OCI-LY7 (cell line): ENCODE results near the gene MAP3K10. TPM values are rescaled to one million over a fixed set of nuclear protein-coding genes. Genes with fewer than 3 reads are reported as not detected.

Experiments used
- BruUV-seq: library from RNA; stranded (reverse); fragments of 400-500 nt; replicated peaks from 2 replicates; lab custom pipeline; 2021; lab: Mats Ljungman, UMichigan
- CTCF ChIA-PET: fragments of 300-600 bp; sonication (Branson Sonifier 250); formaldehyde crosslinking; loops from one replicate; lab custom pipeline; 2022; ENCODE audit warnings: antibody characterized with exemption; ENCODE audit not compliant: unreplicated experiment; lab: Charles Lee
- POLR2A ChIA-PET: fragments of 300-600 bp; sonication (Branson Sonifier 250); formaldehyde crosslinking; loops from one replicate; lab custom pipeline; 2022; ENCODE audit warnings: antibody characterized with exemption; lab: Charles Lee
- DNase-seq: peaks from one replicate; pipeline ENCODE4 v3.0.0-alpha.2; 2015; ENCODE audit warnings: low spot score
- H2AFZ ChIP-seq: fragments of 200-600 bp; sonication (generic), shearing (Covaris generic); 2 replicates; pipeline ENCODE4 v1.6.1; 2014; ENCODE audit warnings: mild to moderate bottlenecking, antibody characterized with exemption, low read length, moderate library complexity
- H3K27ac ChIP-seq: fragments of 200-600 bp; sonication (generic); 2 replicates; pipeline ENCODE4 v1.5.1; 2014; ENCODE audit warnings: mixed run types, low read depth, mild to moderate bottlenecking, moderate library complexity, low read length, inconsistent platforms; ENCODE audit not compliant: poor library complexity, severe bottlenecking
- H3K36me3 ChIP-seq: fragments of 200-600 bp; sonication (generic); 2 replicates; pipeline ENCODE4 v1.6.1; 2014; ENCODE audit warnings: mild to moderate bottlenecking, antibody characterized with exemption, low read length, moderate library complexity, mixed read lengths; ENCODE audit not compliant: insufficient read depth
- H3K4me1 ChIP-seq: fragments of 200-600 bp; sonication (generic); 2 replicates; pipeline ENCODE4 v1.5.1; 2014; ENCODE audit warnings: mild to moderate bottlenecking, low read length; ENCODE audit not compliant: insufficient read depth, poor library complexity, severe bottlenecking
- H3K4me2 ChIP-seq: fragments of 200-600 bp; sonication (generic); 2 replicates; pipeline ENCODE4 v1.6.1; 2014; ENCODE audit warnings: mild to moderate bottlenecking, low read length
- H3K4me3 ChIP-seq: fragments of 200-600 bp; sonication (generic); 2 replicates; pipeline ENCODE4 v1.5.1; 2014; ENCODE audit warnings: mild to moderate bottlenecking, low read depth, low read length; ENCODE audit not compliant: poor library complexity, severe bottlenecking
- H3K79me2 ChIP-seq: fragments of 200-600 bp; sonication (generic); 2 replicates; pipeline ENCODE4 v1.6.1; 2016; ENCODE audit warnings: low read depth, mild to moderate bottlenecking, low read length, moderate library complexity, mixed read lengths; ENCODE audit not compliant: insufficient read depth
- H3K9me2 ChIP-seq: fragments of 200-600 bp; sonication (generic); 2 replicates; pipeline ENCODE4 v1.6.1; 2016; ENCODE audit warnings: mild to moderate bottlenecking, low read length, mixed read lengths; ENCODE audit not compliant: insufficient read depth
- H3K9me3 ChIP-seq: fragments of 200-600 bp; sonication (generic); 2 replicates; pipeline ENCODE4 v1.6.1; 2014; ENCODE audit warnings: mild to moderate bottlenecking, mixed run types, low read length, mixed read lengths
- H4K20me1 ChIP-seq: fragments of 200-600 bp; sonication (generic); 2 replicates; pipeline ENCODE4 v1.6.1; 2014; ENCODE audit warnings: mild to moderate bottlenecking, antibody characterized with exemption, low read length, moderate library complexity, mixed read lengths; ENCODE audit not compliant: insufficient read depth
- CTCF ChIP-seq: fragments of 200-600 bp; sonication (generic); conservative IDR thresholded peaks from 2 replicates; pipeline ENCODE4 v1.5.1; 2014; ENCODE audit warnings: mild to moderate bottlenecking, antibody characterized with exemption, low read length, moderate library complexity, mixed read lengths
- EZH2phosphoT487 ChIP-seq: fragments of 200-600 bp; sonication (generic); IDR thresholded peaks from 2 replicates; pipeline ENCODE4 v1.6.1; 2018; ENCODE audit warnings: low read depth, borderline replicate concordance, mild to moderate bottlenecking, mixed run types, antibody characterized with exemption, low read length, moderate library complexity, mixed read lengths
- intact Hi-C: fragments of 100-400 bp; cut with micrococcal nuclease; formaldehyde crosslinking; loops from one replicate; pipeline ENCODE4 v1.10.0; 2022; ENCODE audit not compliant: unreplicated experiment
- total RNA-seq, 2 experiments: library from RNA; depleted of rRNA in 1 of 2; stranded (reverse); fragments of >200 nt in 1 of 2; shearing (Covaris generic) in 1 of 2; gene quantifications; 2 replicates each; pipeline ENCODE4 v1.2.3, GENCODE V29; 2014 to 2022

MAP3K10 gene
- total RNA-seq, 2 experiments from 2014 or later = 20.6 to 32.5 TPM

- no peak for DNase-seq
- no peak for TF ChIP-seq CTCF
- Histone ChIP-seq H2AFZ (no peak overlapping the region), H3K79me2 (no peaks in the 10 kb centered on the region), H4K20me1 (no peaks in the 10 kb centered on the region), H3K9me2 (no peaks in the 10 kb centered on the region), H3K27ac (no peak overlapping the region), H3K4me1 (no peaks in the 10 kb centered on the region), H3K9me3 (no peaks in the 10 kb centered on the region), H3K4me2 (no peak overlapping the region), H3K36me3 (peaks cover 49% of the 10 kb centered on the region), H3K4me3 (no peak overlapping the region)
- ChIA-PET POLR2A (no interaction called here), CTCF (interaction anchor here (0.6 kb wide), 1 partner anchor 323 kb away, joined by 4 read pairs; no protein-coding TSS in a partner anchor)
- no TSS peak for BruUV-seq
- intact Hi-C loops = no loop called here
These were observed 43.4 kb downstream of the MAP3K10 start for GRCh38 chr19:40234429-40235237.

GRCh38 chr19:40235238-40236025 is 44.2 kb downstream of the MAP3K10 start:
- BruUV-seq = no TSS peak
- H3K9me3 ChIP-seq = no peaks in the 10 kb centered on the region
- TF ChIP-seq EZH2phosphoT487 = no peak
- TF ChIP-seq CTCF = peak; percentile 38; the same call in 1 of the 2 replicates
- no peak overlapping the region for H3K4me2 ChIP-seq
- no peak overlapping the region for H2AFZ ChIP-seq
- no peaks in the 10 kb centered on the region for H3K4me1 ChIP-seq
- intact Hi-C loops = no loop called here
- no peaks in the 10 kb centered on the region for H3K79me2 ChIP-seq
- CTCF ChIA-PET = interaction anchor here (0.6 kb wide), 1 partner anchor 322 kb away, joined by 4 read pairs; no protein-coding TSS in a partner anchor
- POLR2A ChIA-PET = no interaction called here
- H3K4me3 ChIP-seq = no peak overlapping the region
- no peaks in the 10 kb centered on the region for H3K9me2 ChIP-seq
- H3K27ac ChIP-seq = no peak overlapping the region
- H3K36me3 ChIP-seq = peaks cover 56% of the 10 kb centered on the region
- no peaks in the 10 kb centered on the region for H4K20me1 ChIP-seq
- no peak for DNase-seq

GRCh38 chr19:40236026-40236355 is 44.8 kb downstream of the MAP3K10 start:
- H3K36me3 ChIP-seq = peaks cover 60% of the 10 kb centered on the region
- CTCF ChIA-PET = no interaction called here

More at GRCh38 chr19:40236026-40236355, 44.8 kb downstream of the MAP3K10 start:
- Histone ChIP-seq H2AFZ (no peak overlapping the region), H3K79me2 (no peaks in the 10 kb centered on the region), H3K4me2 (no peak overlapping the region), H3K4me3 (no peak overlapping the region), H3K27ac (no peak overlapping the region), H3K9me3 (no peaks in the 10 kb centered on the region), H3K4me1 (no peaks in the 10 kb centered on the region), H3K9me2 (no peaks in the 10 kb centered on the region), H4K20me1 (no peaks in the 10 kb centered on the region)
- POLR2A ChIA-PET = no interaction called here
- intact Hi-C loops = no loop called here
- DNase-seq = no peak
- TF ChIP-seq CTCF = no peak
- BruUV-seq = no TSS peak
